Panc1 (cell line): Measurements from ENCODE around the gene NLRP6. TPM values are rescaled to one million over a fixed set of nuclear protein-coding genes. Genes with fewer than 3 reads are reported as not detected.
"Not testable (repeated sequence)": the region's sequence is repeated elsewhere in the genome, so short reads cannot be mapped to it uniquely, and the experiment has no call there.

ENCODE experiments used
- ATAC-seq: fragments of 200-7000 bp; cut with Tn5 transposase; 2 replicates; pipeline ENCODE4 v1.9.1; 2020; ENCODE audit warnings: mild to moderate bottlenecking, moderate library complexity
- BruUV-seq: library from RNA; stranded (reverse); fragments of 400-500 nt; replicated peaks from 2 replicates; lab custom pipeline; 2021; lab: Mats Ljungman, UMichigan
- CTCF ChIA-PET: fragments of 300-600 bp; sonication (Branson Sonifier 250); formaldehyde crosslinking; loops from one replicate; lab custom pipeline; 2022; ENCODE audit warnings: antibody characterized with exemption; lab: Charles Lee
- POLR2A ChIA-PET: fragments of 300-600 bp; sonication (Branson Sonifier 250); formaldehyde crosslinking; loops from one replicate; lab custom pipeline; 2022; ENCODE audit warnings: antibody characterized with exemption; lab: Charles Lee
- DNase-seq: peaks from one replicate; pipeline ENCODE4 v3.0.0-alpha.2; 2010; ENCODE audit warnings: low read depth, low spot score
- H3K27ac ChIP-seq: 2 replicates; pipeline ENCODE4 v1.5.1; 2011; ENCODE audit warnings: mild to moderate bottlenecking, low read length, inconsistent platforms
- H3K27me3 ChIP-seq: fragments of 200-500 bp; sonication (Bioruptor generic); 2 replicates; pipeline ENCODE4 v1.6.0; 2014; ENCODE audit warnings: low read length, inconsistent platforms; ENCODE audit not compliant: control insufficient read depth, insufficient read depth
- H3K36me3 ChIP-seq: fragments of 200-500 bp; sonication (Bioruptor generic); 2 replicates; pipeline ENCODE4 v1.5.1; 2014; ENCODE audit warnings: inconsistent platforms, mild to moderate bottlenecking, low read length, moderate library complexity; ENCODE audit not compliant: control insufficient read depth, insufficient read depth
- H3K4me1 ChIP-seq: 2 replicates; pipeline ENCODE4 v1.5.1; 2011; ENCODE audit warnings: inconsistent platforms, mild to moderate bottlenecking, low read length, moderate library complexity; ENCODE audit not compliant: control insufficient read depth, insufficient read depth
- H3K4me3 ChIP-seq, 2 experiments: 2 replicates each; pipeline ENCODE4 v1.5.1; 2011 to 2012; ENCODE audit warnings: low read depth in 2 of 2, low read length in 2 of 2, mild to moderate bottlenecking in 2 of 2, inconsistent platforms in 1 of 2, moderate library complexity in 1 of 2
- H3K9me3 ChIP-seq: fragments of 200-500 bp; sonication (Bioruptor generic); 2 replicates; pipeline ENCODE4 v1.5.1; 2014; ENCODE audit warnings: low read depth, mild to moderate bottlenecking, inconsistent platforms, low read length, moderate library complexity; ENCODE audit not compliant: control insufficient read depth, insufficient read depth
- CTCF ChIP-seq: fragments of 450-650 bp; IDR thresholded peaks from 2 replicates; pipeline ENCODE4 v1.5.1; 2017; ENCODE audit warnings: mild to moderate bottlenecking
- POLR2AphosphoS5 ChIP-seq: IDR thresholded peaks from 2 replicates; pipeline ENCODE4 v1.6.1; 2012; ENCODE audit warnings: mild to moderate bottlenecking, low read depth, low read length, moderate library complexity
- REST ChIP-seq, 2 experiments: IDR thresholded peaks; 2 replicates each; pipeline ENCODE4 v1.6.1; 2011 to 2012; ENCODE audit warnings: low read depth in 2 of 2, control low read depth in 1 of 2, low read length in 1 of 2, mild to moderate bottlenecking in 1 of 2, moderate library complexity in 1 of 2; ENCODE audit not compliant: insufficient read depth in 1 of 2
- SIN3A ChIP-seq: IDR thresholded peaks from 2 replicates; pipeline ENCODE4 v1.6.1; 2012; ENCODE audit warnings: low read depth, mild to moderate bottlenecking, low read length, moderate library complexity, borderline replicate concordance; ENCODE audit not compliant: insufficient read depth
- TCF7L2 ChIP-seq: IDR thresholded peaks from 2 replicates; pipeline ENCODE4 v1.6.1; 2011; ENCODE audit warnings: mild to moderate bottlenecking, low read depth, low read length, inconsistent platforms
- in situ Hi-C: cut with HindIII; loops from 2 replicates; pipeline ENCODE4 v1.10.0; 2016; ENCODE audit warnings: low sequenced_read_pairs, low pct_unique_long_range_greater_than_20kb
- intact Hi-C: fragments of 100-400 bp; cut with micrococcal nuclease; formaldehyde crosslinking; loops from one replicate; pipeline ENCODE4 v1.10.0; 2022; ENCODE audit not compliant: unreplicated experiment
- total RNA-seq: library from RNA; stranded (reverse); gene quantifications from one replicate; pipeline ENCODE4 v1.2.1, GENCODE V29; 2021; ENCODE audit not compliant: unreplicated experiment

The NLRP6 gene
- total RNA-seq, 1 experiment from 2014 or later = 0.59 TPM

- Histone ChIP-seq H3K36me3 (no peaks in the 10 kb centered on the region), H3K4me3 (peak overlapping the region; percentile 25 to 46), H3K4me1 (peaks cover 14% of the 10 kb centered on the region), H3K27me3 (no peaks in the 10 kb centered on the region), H3K9me3 (peaks cover 3% of the 10 kb centered on the region; the same call in 1 of the 2 replicates), H3K27ac (peak overlapping the region; percentile 51)
- DNase-seq (no peak), ATAC-seq (peak; percentile 36)
- ChIA-PET POLR2A (interaction anchor here (0.6 kb wide), 2 partner anchors 9 to 17 kb away, joined by 3 to 6 read pairs; no protein-coding TSS in a partner anchor), CTCF (interaction anchor here (0.6 to 1.4 kb wide), 3 partner anchors 17 to 180 kb away, joined by 3 to 8 read pairs (median 5); no protein-coding TSS in a partner anchor)
- intact Hi-C loops = no loop called here
- no TSS peak for BruUV-seq
- in situ Hi-C loops = no loop called here
- TF ChIP-seq SIN3A (no peak), TCF7L2 (peak; percentile 81; the same call in 1 of the 2 replicates)
These were observed 10.7 kb upstream of the NLRP6 start for GRCh38 chr11:267491-267994.

- Histone ChIP-seq H3K4me3 (peak overlapping the region; percentile 35 to 46), H3K4me1 (peaks cover 14% of the 10 kb centered on the region), H3K27ac (peak overlapping the region; percentile 77)
- TF ChIP-seq TCF7L2 (peak; percentile 38; the same call in 1 of the 2 replicates), SIN3A (0 out of 2 replicates have a peak, but pooled peaks have one; percentile 23)
- H3K9me3 ChIP-seq, H3K36me3 ChIP-seq, BruUV-seq, POLR2A ChIA-PET, intact Hi-C loops, H3K27me3 ChIP-seq, in situ Hi-C loops: not testable (repeated sequence)
- ATAC-seq (peak; percentile 95), DNase-seq (peak; percentile 88)
- CTCF ChIA-PET = interaction anchor here (0.5 to 1.4 kb wide), 5 partner anchors 18 to 542 kb away, joined by 3 to 5 read pairs (median 3); no protein-coding TSS in a partner anchor
These were observed 9.5 kb upstream of the NLRP6 start for GRCh38 chr11:268716-269145.

- peak; percentile 7; the same call in 1 of the 2 replicates for TF ChIP-seq POLR2AphosphoS5
- TF ChIP-seq SIN3A = 0 out of 2 replicates have a peak, but pooled peaks have one; percentile 5
- TF ChIP-seq TCF7L2 = peak; percentile 12; the same call in 1 of the 2 replicates
- TF ChIP-seq CTCF = no peak
- no peak for TF ChIP-seq REST (IDR thresholded peaks at IDR 0.05; ENCODE audit: insufficient read depth in 1 of 2, low read depth in 2 of 2, low read length in 1 of 2)
- Histone ChIP-seq H3K36me3 (no peaks in the 10 kb centered on the region), H3K4me1 (peaks cover 14% of the 10 kb centered on the region), H3K9me3 (peaks cover 3% of the 10 kb centered on the region; the same call in 1 of the 2 replicates), H3K27me3 (no peaks in the 10 kb centered on the region), H3K27ac (peak overlapping the region; percentile 77; the same call in 1 of the 2 replicates), H3K4me3 (peak overlapping the region; percentile 35 to 46)
- DNase-seq = peak; percentile 68
- intact Hi-C loops = no loop called here
- ATAC-seq = peak; percentile 51
- ChIA-PET POLR2A (interaction anchor here (0.7 kb wide), 1 partner anchor 90 kb away, joined by 3 read pairs; no protein-coding TSS in a partner anchor), CTCF (interaction anchor here (0.9 to 1.4 kb wide), 2 partner anchors 32 to 178 kb away, joined by 3 read pairs; no protein-coding TSS in a partner anchor)
- in situ Hi-C loops = no loop called here
- BruUV-seq = no TSS peak
These were observed 8.9 kb upstream of the NLRP6 start for GRCh38 chr11:269146-269890.
